Measurements from ENCODE around the gene GRAMD4. TPM values are rescaled to one million over a fixed set of nuclear protein-coding genes. Genes with fewer than 3 reads are reported as not detected.

GRAMD4 gene
- total and polyA plus RNA-seq, 2 donors (not counting 1 experiment from before 2014, with no cell fraction given), result 17.0 to 88.1 TPM

- Histone ChIP-seq H4K20me1 (ENCODE audit: control insufficient read depth, insufficient read depth, low read length, poor library complexity, severe bottlenecking) (peaks cover 66% of the 10 kb centered on the region), H3K27me3 (replicated peaks in 1 of 4; ENCODE audit: control extremely low read depth in 1 of 4, control insufficient read depth in 3 of 4, insufficient read depth in 4 of 4, low read length in 3 of 4) (peaks cover 0 to 21% (median 0%) of the 10 kb centered on the region in 4 experiments), H3K4me3 (ENCODE audit: control extremely low read depth in 1 of 5, extremely low read depth in 1 of 5, insufficient read depth in 1 of 5, low read depth in 2 of 5, low read length in 4 of 5) (no peak overlapping the region), H3K27ac (ENCODE audit: low read length in 2 of 2) (no peak overlapping the region), H3K4me1 (ENCODE audit: control insufficient read depth in 2 of 2, insufficient read depth in 2 of 2, low read length in 2 of 2) (peaks cover 32 to 39% of the 10 kb centered on the region in 2 donors), H2AFZ (ENCODE audit: insufficient read depth, low read depth, low read length, poor library complexity, severe bottlenecking) (no peak overlapping the region), H3K9me3 (ENCODE audit: control extremely low read depth in 1 of 3, control insufficient read depth in 2 of 3, insufficient read depth in 1 of 3, low read length in 2 of 3) (peaks cover 0 to 4% (median 0%) of the 10 kb centered on the region in 3 donors), H3K4me2 (replicated peaks; ENCODE audit: low read depth, low read length, poor library complexity, severe bottlenecking) (peak overlapping the region; percentile 76), H3K36me3 (replicated peaks in 1 of 2; ENCODE audit: control extremely low read depth in 1 of 2, control insufficient read depth in 1 of 2, extremely low read depth in 1 of 2, insufficient read depth in 2 of 2, low read length in 1 of 2) (peaks cover 0 to 50% of the 10 kb centered on the region in 2 experiments), H3K9ac (ENCODE audit: low read length) (peak overlapping the region; percentile 40), H3K79me2 (ENCODE audit: control insufficient read depth, insufficient read depth, low read length) (peaks cover 32% of the 10 kb centered on the region)
- intact Hi-C loops (cut with micrococcal nuclease), result loop anchor here (5.0 kb wide), 1 partner anchor 61 kb away; no protein-coding TSS in a partner anchor
- H3K9me3 Mint-ChIP-seq (ENCODE audit: insufficient read depth), result no peaks in the 10 kb centered on the region
- H3K27me3 Mint-ChIP-seq, result no peaks in the 10 kb centered on the region
- ATAC-seq (ENCODE audit: low read depth), result no peak
- H3K4me1 Mint-ChIP-seq, result peaks cover 34% of the 10 kb centered on the region
- CTCF ChIA-PET, result interaction anchor here (1.1 to 4.3 kb wide), 2 partner anchors 9 to 110 kb away, joined by 4 to 28 read pairs; no protein-coding TSS in a partner anchor
- no peak for DNase-seq
- peak overlapping the region; percentile 92 for H3K27ac Mint-ChIP-seq
- H3K4me3 Mint-ChIP-seq, result peak overlapping the region; percentile 93
- WGBS (ENCODE audit: insufficient coverage), result 67% methylated on average over 10 of the region's 10 CpGs
- no peak for TF ChIP-seq CTCF (IDR thresholded peaks at IDR 0.05)
- TF ChIP-seq EZH2 (IDR thresholded peaks at IDR 0.05; ENCODE audit: borderline replicate concordance, insufficient read depth, low read depth, low read length, poor library complexity, severe bottlenecking), result no peak
- POLR2A ChIA-PET, result interaction anchor here (1.9 kb wide), 1 partner anchor 80 kb away, joined by 5 read pairs; no protein-coding TSS in a partner anchor
These were observed 53.0 kb downstream of the GRAMD4 start for GRCh38 chr22:46673205-46673604.

- Histone ChIP-seq H3K79me2 (ENCODE audit: control insufficient read depth, insufficient read depth, low read length) (peaks cover 32% of the 10 kb centered on the region), H2AFZ (ENCODE audit: insufficient read depth, low read depth, low read length, poor library complexity, severe bottlenecking) (no peak overlapping the region), H3K27ac (ENCODE audit: low read length in 2 of 2) (peak overlapping the region in 1 of 2 donors; percentile 65), H3K9me3 (ENCODE audit: control extremely low read depth in 1 of 3, control insufficient read depth in 2 of 3, insufficient read depth in 1 of 3, low read length in 2 of 3) (peaks cover 0 to 4% (median 0%) of the 10 kb centered on the region in 3 donors), H4K20me1 (ENCODE audit: control insufficient read depth, insufficient read depth, low read length, poor library complexity, severe bottlenecking) (peaks cover 72% of the 10 kb centered on the region), H3K27me3 (replicated peaks in 1 of 4; ENCODE audit: control extremely low read depth in 1 of 4, control insufficient read depth in 3 of 4, insufficient read depth in 4 of 4, low read length in 3 of 4) (peaks cover 0 to 21% (median 0%) of the 10 kb centered on the region in 4 experiments), H3K9ac (ENCODE audit: low read length) (peak overlapping the region; percentile 40), H3K4me2 (replicated peaks; ENCODE audit: low read depth, low read length, poor library complexity, severe bottlenecking) (peak overlapping the region; percentile 76), H3K36me3 (replicated peaks in 1 of 2; ENCODE audit: control extremely low read depth in 1 of 2, control insufficient read depth in 1 of 2, extremely low read depth in 1 of 2, insufficient read depth in 2 of 2, low read length in 1 of 2) (peaks cover 0 to 47% of the 10 kb centered on the region in 2 experiments), H3K4me3 (ENCODE audit: control extremely low read depth in 1 of 5, extremely low read depth in 1 of 5, insufficient read depth in 1 of 5, low read depth in 2 of 5, low read length in 4 of 5) (peak overlapping the region in 4 of 5 experiments; percentile 11 to 40 (median 28)), H3K4me1 (ENCODE audit: control insufficient read depth in 2 of 2, insufficient read depth in 2 of 2, low read length in 2 of 2) (peaks cover 32 to 39% of the 10 kb centered on the region in 2 donors)
- CTCF ChIA-PET, result interaction anchor here (0.8 to 4.3 kb wide), 3 partner anchors 8 to 111 kb away, joined by 4 to 28 read pairs (median 5); no protein-coding TSS in a partner anchor
- POLR2A ChIA-PET, result interaction anchor here (1.9 kb wide), 1 partner anchor 80 kb away, joined by 5 read pairs; no protein-coding TSS in a partner anchor
- Mint-ChIP-seq H3K27me3 (no peaks in the 10 kb centered on the region), H3K27ac (peak overlapping the region; percentile 92), H3K9me3 (ENCODE audit: insufficient read depth) (no peaks in the 10 kb centered on the region), H3K4me1 (peaks cover 34% of the 10 kb centered on the region), H3K4me3 (peak overlapping the region; percentile 93)
- no peak for DNase-seq
- TF ChIP-seq CTCF (IDR thresholded peaks at IDR 0.05) (no peak), EZH2 (IDR thresholded peaks at IDR 0.05; ENCODE audit: borderline replicate concordance, insufficient read depth, low read depth, low read length, poor library complexity, severe bottlenecking) (no peak)
- intact Hi-C loops (cut with micrococcal nuclease), result loop anchor here (1.0 to 5.0 kb wide), 4 partner anchors 11 to 86 kb away; no protein-coding TSS in a partner anchor
- WGBS (ENCODE audit: insufficient coverage), result 61% methylated on average over 32 of the region's 32 CpGs
- peak; percentile 40 for ATAC-seq (ENCODE audit: low read depth)
These were observed 53.6 kb downstream of the GRAMD4 start for GRCh38 chr22:46673662-46674236.

Data from B cell (primary cell).